Activated T-cell treated with anti-CD3 and anti-CD28 coated beads for 48 hours (primary cell): ENCODE results near the gene FAM174C.
"Not testable (repeated sequence)": the region's sequence is repeated elsewhere in the genome, so short reads cannot be mapped to it uniquely, and the experiment has no call there.

Source experiments
- DNase-seq: peaks from one replicate; pipeline ENCODE4 v3.0.0-alpha.2; 2020; ENCODE audit warnings: low read depth

Gene FAM174C

DNA sequence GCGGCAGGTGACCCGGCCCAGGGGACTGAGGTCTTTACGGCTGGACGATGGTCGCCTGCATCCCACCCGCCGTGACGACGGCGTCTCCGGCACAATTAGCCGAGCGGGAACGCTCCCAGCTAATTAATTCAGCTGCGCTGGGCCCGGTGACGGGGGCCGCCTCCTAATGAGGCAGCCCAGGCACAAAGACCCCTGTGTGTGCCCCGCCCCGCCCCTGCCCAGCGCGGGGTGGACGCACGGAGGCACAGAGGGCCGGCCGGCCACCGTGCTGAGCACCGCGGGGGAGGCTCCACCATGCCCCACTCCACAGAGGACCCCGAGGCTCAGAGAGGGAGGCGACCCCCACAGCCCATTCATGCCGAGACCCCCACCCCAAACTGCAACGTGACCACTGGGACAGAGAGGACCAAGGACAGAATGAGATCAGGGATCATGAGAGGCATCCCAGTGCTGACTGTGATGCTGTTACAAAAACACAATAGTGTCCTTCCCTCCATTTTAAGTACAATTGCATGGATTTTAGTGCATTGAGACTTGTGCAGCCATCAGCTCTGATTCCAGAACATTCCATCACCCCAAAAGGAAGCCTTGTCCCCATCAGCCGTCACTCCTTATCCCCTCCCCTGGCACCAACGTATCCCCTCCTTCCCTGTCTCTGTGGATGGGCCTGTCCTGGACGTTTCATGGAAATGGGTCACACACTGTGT is 27.4 kb downstream of the FAM174C start:
- DNase-seq: no peak

DNA sequence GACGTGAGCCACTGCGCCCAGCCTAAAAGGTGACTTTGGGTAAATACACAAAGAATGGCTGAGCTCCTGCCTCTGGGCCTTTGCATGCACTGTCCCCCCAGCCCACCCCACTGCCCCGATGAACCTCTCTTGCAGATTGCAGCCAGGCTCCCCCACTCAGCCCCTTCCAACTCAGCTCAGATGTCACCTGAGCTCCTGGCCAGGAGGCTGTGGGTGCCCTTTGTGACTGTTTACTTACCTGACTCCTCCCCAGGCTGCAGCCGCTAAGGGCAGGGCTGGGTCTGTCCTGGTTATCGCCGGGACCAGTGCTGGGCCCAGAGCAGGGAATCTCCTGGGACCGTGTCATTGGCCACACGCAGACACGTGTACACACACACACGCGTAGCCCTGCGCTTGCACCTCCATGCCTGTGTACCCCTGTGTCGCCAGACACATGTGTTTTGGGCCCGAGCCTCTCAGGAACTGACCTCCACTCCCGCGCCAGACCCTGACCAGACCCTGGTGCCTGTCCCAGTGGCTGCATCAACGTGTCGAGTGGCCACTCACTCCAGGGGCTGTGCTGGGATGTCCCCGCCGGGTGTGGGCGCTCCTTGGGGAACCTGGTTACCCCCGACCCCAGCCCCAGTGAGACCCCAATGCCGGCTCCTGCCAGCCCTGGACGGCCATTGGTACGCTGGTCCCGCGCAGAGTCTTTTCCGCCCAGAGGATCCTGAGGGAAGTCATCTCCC is 29.0 kb downstream of the FAM174C start:
- DNase-seq: no peak

DNA sequence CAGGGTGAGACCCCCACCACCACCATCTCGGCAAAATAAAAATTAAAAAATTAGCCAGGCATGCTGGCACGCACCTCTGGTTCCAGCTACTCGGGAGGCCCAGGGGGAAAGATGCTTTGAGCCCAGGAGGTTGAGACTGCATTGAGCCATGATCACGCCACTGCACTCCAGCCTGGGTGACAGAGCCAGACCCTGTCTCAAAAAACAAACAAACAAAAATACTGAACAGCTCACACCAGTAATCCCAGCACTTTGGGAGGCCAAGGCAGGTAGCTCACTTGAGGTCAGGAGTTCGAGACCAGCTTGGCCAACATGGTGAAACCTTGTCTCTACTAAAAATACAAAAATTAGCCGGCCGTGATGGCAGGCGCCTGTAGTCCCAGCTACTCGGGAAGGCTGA is 30.0 kb downstream of the FAM174C start:
- DNase-seq: not testable (repeated sequence)

DNA sequence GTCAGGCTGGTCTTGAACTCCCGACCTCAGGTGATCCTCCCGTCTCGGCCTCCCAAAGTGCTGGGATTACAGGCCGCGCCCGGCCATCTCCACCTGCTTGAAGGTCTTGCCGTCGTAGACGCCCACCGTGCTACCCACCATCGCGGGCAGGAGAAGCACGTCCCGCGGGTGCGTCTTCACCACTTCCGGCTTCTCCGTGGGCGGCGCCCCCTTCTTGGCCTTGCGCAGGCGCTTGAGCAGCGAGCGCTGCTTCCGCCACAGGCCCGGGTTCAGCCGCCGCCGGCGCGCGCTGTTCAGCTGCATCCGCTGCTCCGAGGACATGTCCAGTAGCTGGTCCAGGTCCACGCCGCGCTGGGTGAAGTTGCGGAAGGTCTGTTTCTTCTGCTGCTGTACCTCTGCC is 32.0 kb downstream of the FAM174C start:
- no peak for DNase-seq

DNA sequence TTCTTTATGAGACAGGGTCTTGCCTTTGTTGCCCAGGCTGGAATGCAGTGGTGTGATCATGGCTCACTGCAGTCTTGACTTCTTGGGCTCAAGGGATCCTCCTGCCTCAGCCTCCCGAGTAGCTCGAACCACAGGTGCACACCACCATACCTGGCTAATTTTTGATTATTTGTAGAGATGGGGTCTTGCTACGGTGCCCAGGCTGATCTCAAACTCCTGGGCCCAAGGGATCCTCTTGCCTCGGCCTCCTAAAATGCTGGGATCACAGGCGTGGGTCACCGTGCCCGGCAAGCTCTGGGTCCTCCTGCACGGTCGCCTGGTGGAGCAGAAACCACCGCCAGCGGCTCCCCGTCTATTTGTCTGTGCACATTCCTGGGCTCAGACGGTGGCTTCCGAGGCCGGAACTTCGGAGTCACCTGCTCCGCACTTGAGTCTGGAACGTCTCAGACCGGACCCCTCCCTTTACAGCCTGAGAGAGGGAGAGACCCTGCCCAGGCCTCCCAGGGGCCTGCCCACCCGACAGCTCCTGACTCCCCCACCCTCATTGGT is 32.5 kb downstream of the FAM174C start:
- no peak for DNase-seq

DNA sequence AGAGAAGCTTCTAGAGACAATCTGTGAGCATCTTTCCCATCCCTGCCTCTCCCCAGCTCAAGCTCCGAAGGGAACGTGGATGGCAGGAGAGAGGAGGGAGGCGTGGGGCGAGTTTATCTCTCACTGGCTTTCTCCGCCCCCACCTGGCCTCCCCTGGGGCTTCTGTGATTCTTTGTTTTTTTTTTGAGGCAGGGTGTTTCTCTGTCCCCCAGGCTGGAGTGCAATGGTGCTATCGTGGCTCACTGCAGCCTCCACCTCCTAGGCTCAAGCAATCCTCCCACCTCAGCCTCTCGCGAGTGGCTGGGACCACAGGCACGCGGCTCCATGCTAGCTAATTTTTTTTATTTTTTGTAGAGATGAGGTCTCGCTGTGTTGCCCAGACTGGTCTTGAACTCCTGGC is 33.4 kb downstream of the FAM174C start:
- no peak for DNase-seq

DNA sequence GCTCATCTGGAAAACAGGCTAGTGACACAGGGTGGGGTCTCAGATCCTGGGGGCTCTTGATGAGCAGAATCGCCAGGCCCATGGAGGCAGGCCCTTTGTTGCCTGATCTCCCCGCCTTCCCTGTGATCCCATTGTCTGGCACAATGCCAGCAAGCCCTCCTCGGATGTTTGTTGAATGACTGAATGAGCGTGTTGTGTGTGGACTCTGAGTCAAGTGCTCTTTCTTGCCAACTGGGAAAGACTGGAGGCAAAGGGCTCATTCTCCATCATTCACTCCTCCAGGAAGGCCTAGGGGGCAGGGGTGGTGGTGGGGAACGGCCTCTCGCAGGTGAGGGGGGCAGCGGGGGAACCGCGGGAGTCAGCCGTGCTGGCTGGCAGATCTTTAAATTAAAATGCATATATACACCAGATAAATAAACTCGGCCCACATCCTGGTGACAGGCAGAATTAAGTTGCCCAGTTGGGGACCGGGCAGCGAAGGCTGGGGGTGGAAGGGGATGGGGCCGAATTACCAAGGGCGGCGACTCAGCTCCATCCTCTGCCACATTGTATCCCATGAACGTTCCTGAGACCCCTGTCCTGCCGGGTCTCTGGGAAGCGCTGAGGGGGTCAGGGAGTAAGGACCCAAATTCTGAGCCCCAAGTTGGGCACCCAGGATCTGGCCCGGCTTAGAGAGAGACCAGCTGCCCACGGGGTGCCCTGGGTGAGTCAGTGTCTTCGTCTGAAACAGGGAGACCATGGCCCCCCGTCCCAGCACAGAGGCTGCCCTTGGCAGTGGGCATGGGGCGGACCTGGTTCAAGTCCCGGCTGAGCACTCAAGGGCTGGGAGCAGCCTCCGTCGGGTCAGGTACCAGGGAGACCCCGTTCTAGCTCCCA is 34.9 kb downstream of the FAM174C start:
- no peak for DNase-seq

DNA sequence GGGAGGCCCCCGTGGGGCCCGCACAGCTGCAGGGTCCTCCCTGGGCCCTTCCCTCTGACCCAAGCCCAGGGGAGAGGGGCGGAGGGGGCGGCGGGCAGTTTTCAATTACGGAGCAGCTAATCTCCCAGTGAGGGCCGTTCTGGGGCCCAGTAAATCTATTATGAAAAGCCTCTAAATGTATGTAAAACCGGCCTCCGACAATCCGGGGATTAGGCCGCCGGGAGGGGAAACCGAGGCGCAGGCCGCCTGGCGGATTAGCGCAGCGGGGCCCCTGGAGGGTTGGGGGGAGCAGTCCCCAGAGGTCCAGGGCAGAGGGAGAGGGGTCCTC is 35.5 kb downstream of the FAM174C start:
- DNase-seq: no peak

DNA sequence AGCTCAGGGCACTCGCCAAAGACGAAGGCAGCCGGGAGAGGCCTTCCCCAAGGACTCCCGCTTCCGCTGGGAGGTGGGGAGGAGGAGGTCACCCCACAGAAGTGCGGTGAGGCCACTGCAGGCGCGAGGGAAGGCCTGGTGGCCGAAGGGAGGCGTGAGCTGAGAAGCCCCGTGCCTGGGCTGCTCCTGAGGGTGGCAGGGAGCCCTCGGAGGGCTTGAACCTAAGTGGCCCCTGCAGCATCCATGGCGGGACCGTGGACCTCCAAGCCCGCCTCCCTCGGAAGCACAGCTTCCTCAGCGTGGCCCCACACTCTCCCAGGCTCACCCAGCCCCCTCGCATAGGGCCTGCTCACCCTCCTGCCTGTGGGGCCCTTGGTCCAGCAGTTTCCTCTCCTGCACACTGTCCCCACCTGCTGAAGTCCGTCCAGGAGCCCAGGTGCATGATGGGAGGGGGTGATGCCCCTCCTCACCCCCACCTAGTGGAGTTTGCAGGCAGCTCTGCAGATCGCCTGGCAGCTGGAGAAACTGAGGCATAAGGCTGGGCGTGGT is 36.3 kb downstream of the FAM174C start:
- no peak for DNase-seq

DNA sequence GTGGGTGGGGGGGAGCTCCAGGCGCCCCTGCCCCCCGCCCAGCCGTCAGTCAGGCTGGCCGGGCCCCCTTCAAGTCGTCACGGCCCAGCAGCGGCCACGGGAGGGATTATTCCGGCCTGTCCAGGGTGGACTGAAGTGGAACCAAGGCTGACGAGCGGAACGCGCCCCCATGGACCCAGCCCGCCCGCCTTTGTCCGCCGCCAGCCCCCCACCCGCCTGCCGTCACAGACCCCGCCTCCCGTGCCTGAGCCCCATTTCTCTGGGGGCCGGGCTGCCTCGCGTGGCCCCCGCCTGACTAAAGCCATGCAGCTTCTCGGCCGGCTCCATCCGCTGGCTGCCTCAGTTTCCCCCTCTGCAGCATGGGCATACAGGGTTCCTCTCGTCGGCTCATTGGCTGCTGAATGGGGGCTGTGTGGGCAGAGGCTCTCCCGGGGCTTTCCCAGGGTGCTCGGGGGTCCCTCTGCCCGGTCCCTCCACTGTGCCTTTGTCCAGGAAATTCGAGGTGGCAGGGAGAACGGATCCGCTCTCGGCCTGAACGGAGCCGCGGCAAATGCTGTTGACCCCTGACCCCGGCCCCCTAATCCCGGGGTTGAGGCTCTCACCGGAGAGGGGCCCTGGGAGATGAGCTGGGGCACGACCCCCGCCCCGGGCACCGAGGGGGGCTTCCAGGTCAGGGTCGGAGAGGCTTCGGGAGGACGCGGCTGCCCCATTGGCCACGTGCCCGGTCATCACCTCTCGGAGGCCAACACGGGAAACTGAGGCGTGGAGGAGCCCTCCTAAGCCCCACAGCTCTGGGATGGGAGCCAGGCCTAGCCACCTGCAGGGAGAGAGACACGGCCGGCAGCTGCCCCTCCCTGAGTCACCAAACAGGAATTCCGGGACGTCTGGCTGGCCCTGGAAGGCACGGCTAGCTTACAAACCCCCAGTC is 37.7 kb downstream of the FAM174C start:
- DNase-seq: no peak

DNA sequence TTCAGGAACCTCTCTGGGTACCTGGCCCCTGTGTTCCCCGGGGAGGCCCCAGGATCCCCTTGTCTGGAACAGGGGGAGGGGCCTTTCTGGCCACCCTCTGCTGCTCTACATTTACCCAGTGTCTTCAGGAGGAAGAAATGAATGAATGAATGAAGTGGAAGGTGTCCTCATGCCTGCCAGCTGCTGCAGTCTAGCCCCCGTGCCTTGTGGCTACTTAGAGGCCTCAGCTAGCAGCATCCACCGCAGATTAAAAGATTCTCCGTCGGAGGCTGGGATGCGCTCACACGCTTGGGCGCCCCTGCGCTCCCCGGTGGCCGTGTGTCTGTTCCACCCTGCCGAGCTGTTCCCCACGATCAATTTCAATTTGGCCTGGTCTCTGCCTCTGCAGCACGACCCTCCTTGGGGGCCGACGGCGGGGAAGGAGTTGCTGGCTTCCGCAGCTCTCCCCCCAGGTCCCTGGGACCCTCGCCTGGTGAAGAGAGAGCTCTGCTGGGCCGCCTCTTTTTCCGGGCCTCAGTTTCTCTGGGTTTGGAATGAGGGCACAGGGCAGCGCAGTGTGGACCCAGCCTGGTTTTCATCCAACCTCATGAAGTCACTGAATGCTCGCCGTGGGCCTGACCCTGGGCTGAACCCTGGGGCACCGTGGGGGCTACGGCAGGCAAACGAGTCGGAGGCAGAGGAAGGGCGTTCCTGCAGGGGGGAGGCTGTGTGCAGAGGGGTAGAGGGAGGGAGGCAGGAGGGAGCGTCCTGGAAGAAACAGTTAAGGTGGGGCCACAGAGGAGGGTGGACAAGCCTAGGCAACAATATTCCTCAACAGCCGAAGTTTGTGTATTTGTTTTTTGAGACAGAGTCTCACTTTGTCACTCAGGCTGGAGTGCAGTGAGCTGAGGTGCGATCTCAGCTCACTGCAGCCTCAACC is 38.6 kb downstream of the FAM174C start:
- DNase-seq: no peak

DNA sequence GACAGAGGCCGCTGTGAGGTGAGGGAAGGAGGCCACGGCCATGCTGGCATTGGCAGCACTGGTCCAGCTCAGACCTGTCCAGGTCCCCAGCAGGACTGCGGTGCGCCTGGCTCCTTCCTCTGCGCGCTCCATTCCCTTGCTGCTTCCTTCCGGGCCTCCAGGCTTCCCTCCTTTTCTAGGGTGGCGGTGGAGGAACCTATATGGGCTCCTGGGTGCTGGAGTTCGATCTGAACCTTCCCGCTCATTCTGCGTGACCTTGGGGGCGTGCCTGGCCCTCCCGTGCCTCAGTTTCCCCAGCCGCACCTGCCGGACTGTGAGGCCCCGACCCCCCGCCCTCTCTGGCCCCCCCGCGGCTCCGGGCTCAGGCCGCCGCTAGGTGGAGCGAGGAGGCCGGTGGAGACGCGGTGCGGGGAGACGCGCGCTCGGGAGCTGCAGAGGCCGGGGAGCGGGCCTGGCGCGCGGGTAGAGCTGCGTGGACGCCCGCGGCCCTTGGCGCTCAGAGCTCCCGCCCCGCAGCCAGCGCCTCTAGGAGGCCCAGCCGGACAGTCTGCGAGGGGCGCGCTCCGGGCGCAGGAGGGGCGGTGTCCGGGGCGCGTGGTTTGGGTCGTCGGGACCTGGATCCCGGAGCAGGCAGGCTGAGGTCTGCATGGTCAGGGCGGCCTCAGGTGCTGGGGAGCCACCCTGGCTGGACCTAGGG is 40.3 kb downstream of the FAM174C start:
- peak; percentile 31 for DNase-seq

DNA sequence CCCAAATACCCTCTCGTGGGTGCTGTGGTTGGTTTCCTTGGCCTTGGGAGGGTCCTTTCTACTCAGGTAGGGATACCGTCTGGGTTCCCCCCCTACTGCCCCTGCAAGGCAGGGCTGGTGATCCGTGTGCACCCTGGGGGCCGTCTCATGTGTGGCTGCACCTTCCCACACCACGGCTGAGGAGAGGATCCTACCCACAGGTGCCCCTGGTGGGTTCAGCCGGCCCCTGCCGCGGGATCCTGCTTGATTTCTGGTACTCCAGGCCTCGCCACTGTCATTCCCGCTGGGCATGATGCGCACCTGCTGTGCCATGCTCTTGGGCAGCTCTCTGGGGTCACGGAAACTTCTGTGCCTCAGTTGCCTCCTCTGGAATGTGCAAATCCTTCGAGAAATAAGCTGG is 41.1 kb downstream of the FAM174C start:
- no peak for DNase-seq

DNA sequence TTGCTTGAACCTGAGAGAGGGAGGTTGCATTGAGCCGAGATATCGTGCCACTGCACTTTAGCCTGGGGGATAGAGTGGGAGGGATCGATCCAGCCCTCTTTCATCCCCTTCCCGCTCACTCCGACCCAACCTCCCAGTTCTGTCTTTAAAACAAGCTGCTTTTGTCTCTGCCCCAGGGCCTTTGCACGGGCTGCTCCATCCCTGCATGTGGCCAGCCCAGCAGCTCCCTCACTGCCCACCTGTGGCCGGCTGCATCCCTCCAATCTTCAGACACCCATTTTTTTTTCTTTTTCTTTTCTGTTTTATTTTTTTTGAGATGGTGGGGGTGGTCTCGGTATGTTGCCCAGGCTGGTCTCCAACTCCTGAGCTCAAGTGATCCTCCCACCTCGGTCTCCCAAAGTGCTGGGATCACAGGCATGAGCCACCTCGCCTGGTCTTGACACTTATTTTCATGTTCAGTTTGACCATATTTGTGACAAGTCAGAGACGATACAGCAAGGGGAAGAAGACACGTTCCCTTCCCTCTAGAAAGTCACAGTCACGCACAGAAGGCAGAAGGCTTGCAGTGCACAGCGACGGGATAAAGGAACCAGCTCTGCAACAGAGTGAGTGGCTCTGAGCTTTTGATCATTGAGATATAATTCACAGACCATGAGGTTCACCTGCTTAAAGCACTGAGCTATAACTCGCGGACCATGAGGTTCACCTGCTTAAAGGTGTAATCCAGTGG is 42.1 kb downstream of the FAM174C start:
- DNase-seq: no peak

DNA sequence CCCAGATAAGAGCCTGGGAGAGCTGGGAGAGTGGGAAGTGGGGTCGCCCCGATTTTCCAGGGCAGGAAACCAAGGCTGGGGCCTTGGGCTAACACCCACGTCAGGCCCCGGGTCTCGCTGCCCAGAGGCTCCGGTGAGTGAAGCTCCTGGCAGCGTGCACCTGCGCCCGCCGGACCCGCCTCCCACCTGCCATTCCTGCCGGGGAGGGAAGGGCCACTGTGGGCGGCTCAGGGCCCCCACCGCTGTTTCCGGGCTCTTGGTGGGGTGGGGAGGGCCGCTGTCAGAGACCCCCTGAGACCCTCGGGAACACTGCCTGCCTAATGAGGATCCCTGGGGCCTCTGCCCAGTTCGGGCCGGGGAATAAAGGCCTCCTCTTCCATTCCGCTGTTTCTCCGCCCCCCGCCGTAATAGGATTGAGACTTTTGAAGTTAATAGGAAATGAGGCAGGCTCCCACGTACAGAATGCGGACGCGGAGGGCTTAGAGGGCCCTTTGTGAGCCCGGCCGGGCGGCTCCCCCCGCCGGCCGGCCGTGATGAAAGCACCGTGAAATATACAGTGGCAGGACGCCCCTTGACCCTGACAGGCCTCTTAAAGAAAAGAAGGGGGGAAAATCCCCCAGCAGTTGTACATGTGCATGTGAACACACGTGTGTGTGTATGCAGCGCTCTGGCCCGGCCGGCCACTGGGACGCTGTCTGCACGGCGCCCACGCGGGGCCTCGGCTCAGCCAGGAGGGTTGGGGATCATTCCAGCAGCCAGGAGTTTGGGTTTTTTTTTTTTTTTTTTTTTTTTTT is 43.5 kb downstream of the FAM174C start:
- no peak for DNase-seq

DNA sequence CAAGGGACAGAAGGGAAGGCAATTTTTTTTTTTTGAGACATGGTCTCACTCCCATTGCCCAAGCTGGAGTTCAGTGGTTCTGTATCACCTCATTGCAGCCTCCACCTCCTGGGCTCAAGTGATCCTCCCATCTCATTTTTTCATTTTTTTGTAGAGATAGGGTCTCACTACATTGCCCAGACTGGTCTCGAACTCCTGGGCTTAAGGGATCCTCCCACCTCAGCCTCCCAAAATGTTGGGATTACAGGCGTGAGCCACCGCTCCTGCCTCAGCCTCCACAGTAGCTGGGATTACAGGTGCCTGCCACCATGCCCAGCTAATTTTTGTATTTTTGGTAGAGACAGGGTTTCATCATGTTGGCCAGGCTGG is 44.9 kb downstream of the FAM174C start:
- not testable (repeated sequence) for DNase-seq

DNA sequence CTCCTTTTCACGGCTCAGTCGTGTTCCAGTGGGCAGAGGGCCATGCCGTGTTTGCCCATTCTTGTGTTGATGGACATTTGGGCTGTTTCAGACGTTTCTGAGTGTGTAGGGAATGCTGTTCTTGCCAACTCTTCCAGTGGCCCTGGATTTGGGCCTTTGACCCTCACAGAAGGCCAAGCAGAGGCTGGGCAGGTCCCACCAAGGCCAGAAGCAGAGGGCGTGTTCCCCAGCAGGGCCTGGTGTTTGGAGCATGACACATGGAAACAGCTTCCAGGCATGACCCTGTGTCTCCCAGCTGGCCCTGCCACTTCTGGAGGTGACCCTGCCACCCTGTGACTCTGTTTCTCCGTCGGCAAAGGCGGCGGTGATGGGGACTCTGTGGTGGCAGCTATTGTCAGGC is 46.2 kb downstream of the FAM174C start:
- no peak for DNase-seq
